Kidney (tissue), 14 donors: ENCODE measurements around the gene DSTYK. TPM values are rescaled to one million over a fixed set of nuclear protein-coding genes. Genes with fewer than 3 reads are reported as not detected.
A peak's percentile ranks its signal among the peaks of the same experiment; 100 is the strongest.

ENCODE experiments used
- DNase-seq, 5 donors: peaks; one replicate each; pipeline ENCODE4 v3.0.0-alpha.2; 2013 to 2020
- FAIRE-seq: peaks from 2 replicates; lab custom pipeline; 2012; peaks lifted over from hg19 to GRCh38; lab: Jason Lieb, UNC
- H3K27ac ChIP-seq, 2 donors: one replicate each; pipeline ENCODE4 v1.7.0; 2013; ENCODE audit warnings: low read depth in 2 of 2, low read length in 2 of 2, inconsistent platforms in 1 of 2
- H3K27me3 ChIP-seq: one replicate; pipeline ENCODE4 v1.7.1; 2013; ENCODE audit warnings: low read length, inconsistent platforms; ENCODE audit not compliant: control insufficient read depth, insufficient read depth
- H3K36me3 ChIP-seq, 3 donors: one replicate each; pipeline versions ENCODE4 v1.7.0 to v1.7.1; 2013; ENCODE audit warnings: low read length in 3 of 3, control low read depth in 1 of 3, inconsistent platforms in 1 of 3; ENCODE audit not compliant: insufficient read depth in 3 of 3, control insufficient read depth in 2 of 3
- H3K4me1 ChIP-seq, 3 donors: one replicate each; pipeline versions ENCODE4 v1.7.0 to v1.7.1; 2013; ENCODE audit warnings: low read length in 3 of 3, inconsistent platforms in 1 of 3, low read depth in 1 of 3; ENCODE audit not compliant: control insufficient read depth in 2 of 3, insufficient read depth in 2 of 3
- H3K4me3 ChIP-seq, 3 donors: one replicate each; pipeline versions ENCODE4 v1.7.0 to v1.8.1; 2013; ENCODE audit warnings: low read length in 3 of 3, control low read depth in 1 of 3, inconsistent platforms in 1 of 3
- H3K9ac ChIP-seq, 3 donors: one replicate each; pipeline versions ENCODE4 v1.7.0 to v1.7.1; 2013; ENCODE audit warnings: low read length in 3 of 3, control low read depth in 1 of 3, inconsistent platforms in 1 of 3
- H3K9me3 ChIP-seq, 3 donors: one replicate each; pipeline versions ENCODE4 v1.7.0 to v1.7.1; 2013; ENCODE audit warnings: low read length in 3 of 3, control low read depth in 1 of 3, inconsistent platforms in 1 of 3; ENCODE audit not compliant: control insufficient read depth in 2 of 3, insufficient read depth in 1 of 3
- CTCF ChIP-seq: IDR thresholded peaks from 3 replicates; pipeline ENCODE4 v1.5.1; 2012; ENCODE audit warnings: mild to moderate bottlenecking, moderate library complexity, borderline replicate concordance; ENCODE audit not compliant: insufficient read depth; ENCODE audit errors: extremely low read depth
- intact Hi-C: fragments of 100-400 bp; cut with DNase I; formaldehyde crosslinking; loops from one replicate; pipeline ENCODE4 v1.11.1; 2022
- polyA plus RNA-seq: library from polyadenylated mRNA; stranded (reverse); fragments of 350-450 nt; fragmentation: Illumina TruSeq; extraction: RNeasy Lipid Tissue Mini Kit (QIAGEN cat#74804); gene quantifications from one replicate; pipeline ENCODE4 v1.2.3, GENCODE V29; 2014; ENCODE audit warnings: low read depth, low replicate concordance; ENCODE audit not compliant: insufficient read depth
- total RNA-seq: library from RNA; stranded (reverse); fragmentation: NEBNext Ultra II Directional; extraction: Animal tissue kit (Norgen Biotek cat#: 25700); gene quantifications from one replicate; pipeline ENCODE4 v1.2.1, GENCODE V29; 2021
- donor health status: control.
- donor health status: control.
- donor health status: control.
- donor health status: control.
- donor health status: control.
- donor health status: DM: yes; HTN: yes; CAD: no.
- donor health status: Normal renal cell carcinoma (clear cell type).

DSTYK gene
- total and polyA plus RNA-seq, 2 donors from 2014 or later, result 5.6 to 17.8 TPM

- Histone ChIP-seq H3K9me3 (no peaks in the 10 kb centered on the region), H3K27me3 (no peaks in the 10 kb centered on the region), H3K36me3 (peaks cover 13 to 61% (median 37%) of the 10 kb centered on the region in 3 donors), H3K4me3 (no peak overlapping the region), H3K9ac (no peak overlapping the region), H3K27ac (no peak overlapping the region), H3K4me1 (no peaks in the 10 kb centered on the region)
- FAIRE-seq (no peak), DNase-seq (no peak)
- intact Hi-C loops, result no loop called here
- TF ChIP-seq CTCF, result no peak
Observed at GRCh38 chr1:205102404-205102803, 109.1 kb downstream of the DSTYK start.

DNA sequence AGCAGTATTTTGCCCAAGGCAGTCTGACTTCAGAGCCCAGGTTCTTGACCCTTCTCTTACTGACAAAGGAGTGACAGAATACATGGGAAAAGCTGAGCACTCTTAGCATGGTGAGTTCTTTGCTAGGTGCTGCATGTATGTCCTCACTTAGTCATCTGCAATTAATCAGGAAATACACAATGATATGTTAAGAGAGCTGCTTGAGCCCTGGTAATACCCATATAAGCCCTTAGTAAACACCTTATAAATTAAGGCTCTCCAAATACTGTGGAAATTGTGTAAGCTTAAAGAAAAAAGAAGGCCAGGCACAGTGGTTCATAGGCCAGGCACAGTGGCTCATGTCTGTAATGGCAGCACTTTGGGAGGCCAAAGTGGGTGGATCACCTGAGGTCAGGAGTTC is 113.3 kb downstream of the DSTYK start:
- Histone ChIP-seq H3K9ac (no peak overlapping the region), H3K9me3 (no peaks in the 10 kb centered on the region), H3K36me3 (peaks cover 10 to 60% (median 41%) of the 10 kb centered on the region in 3 donors), H3K4me3 (no peak overlapping the region), H3K4me1 (peaks cover 0 to 4% (median 3%) of the 10 kb centered on the region in 3 donors), H3K27ac (no peak overlapping the region), H3K27me3 (no peaks in the 10 kb centered on the region)
- FAIRE-seq, result no peak
- no peak for DNase-seq
- intact Hi-C loops, result no loop called here
- no peak for TF ChIP-seq CTCF

DNA sequence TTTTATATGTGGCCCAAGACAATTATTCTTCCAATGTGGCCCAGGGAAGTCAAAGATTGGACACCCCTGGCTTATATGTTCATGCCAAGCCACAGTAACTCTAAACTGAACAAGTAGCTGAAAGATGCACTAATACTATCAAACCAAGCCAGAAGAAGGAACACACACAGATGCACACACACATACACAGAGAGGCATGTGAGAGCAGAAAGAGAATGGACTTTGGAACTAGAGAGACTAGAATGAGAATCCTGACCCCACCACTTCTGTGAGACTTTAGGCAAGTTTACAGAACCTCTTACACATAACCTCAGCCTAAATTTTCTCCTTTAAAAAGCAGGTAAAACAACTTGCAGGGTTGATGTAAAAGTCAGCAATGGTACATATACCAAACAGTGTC is 116.1 kb downstream of the DSTYK start:
- peaks cover 2 to 63% (median 36%) of the 10 kb centered on the region in 3 donors for H3K36me3 ChIP-seq
- H3K9ac ChIP-seq, result no peak overlapping the region
- FAIRE-seq (no peak), DNase-seq (peak in 1 of 5 donors; percentile 8)
- H3K4me1 ChIP-seq, result peaks cover 0 to 4% (median 3%) of the 10 kb centered on the region in 3 donors
- no peaks in the 10 kb centered on the region for H3K9me3 ChIP-seq
- intact Hi-C loops, result no loop called here
- H3K27me3 ChIP-seq, result no peaks in the 10 kb centered on the region
- TF ChIP-seq CTCF, result no peak
- no peak overlapping the region for H3K27ac ChIP-seq
- H3K4me3 ChIP-seq, result no peak overlapping the region

Other genes with a start within 250 kb of the DSTYK start
- 0.44 TPM for gene CNTN2, start 168.5 kb downstream of the DSTYK start, total RNA-seq
- gene CNTN2, start 168.5 kb downstream of the DSTYK start, polyA plus RNA-seq, result 0.15 TPM
- 1.7 TPM for gene TMEM81, start 127.2 kb downstream of the DSTYK start, total RNA-seq
- gene TMEM81, start 127.2 kb downstream of the DSTYK start, polyA plus RNA-seq, result 6.1 TPM
- 18.2 TPM for gene RBBP5, start 89.7 kb downstream of the DSTYK start, total RNA-seq
- gene RBBP5, start 89.7 kb downstream of the DSTYK start, polyA plus RNA-seq, result 6.8 TPM
- 1.3 TPM for gene TMCC2, start 16.2 kb upstream of the DSTYK start, total RNA-seq
- 3.5 TPM for gene TMCC2, start 16.2 kb upstream of the DSTYK start, polyA plus RNA-seq
- gene NUAK2, start 110.0 kb upstream of the DSTYK start, total RNA-seq, result 19.4 TPM
- 15.1 TPM for gene NUAK2, start 110.0 kb upstream of the DSTYK start, polyA plus RNA-seq
- not detected for gene KLHDC8A, start 145.2 kb upstream of the DSTYK start, total RNA-seq
- gene KLHDC8A, start 145.2 kb upstream of the DSTYK start, polyA plus RNA-seq, result not detected
- gene LEMD1, start 210.4 kb upstream of the DSTYK start, total RNA-seq, result 6.5 TPM
- not detected for gene LEMD1, start 210.4 kb upstream of the DSTYK start, polyA plus RNA-seq
- gene BLACAT1, start 244.3 kb upstream of the DSTYK start, total RNA-seq, result 4.3 TPM
- gene BLACAT1, start 244.3 kb upstream of the DSTYK start, polyA plus RNA-seq, result 0.37 TPM